Activated CD4-positive, CD25-positive, alpha-beta regulatory T cell treated with anti-CD3 and anti-CD28 coated beads, Interleukin-2, amount 50 U/mL, for 72 hours (primary cell): ENCODE results near the gene SLC40A1.

Source experiments
- DNase-seq: peaks from one replicate; pipeline ENCODE4 v3.0.0; 2021

Gene SLC40A1

GRCh38 chr2:189595417-189595816, 14.8 kb upstream of the SLC40A1 start:
- no peak for DNase-seq

- DNase-seq: no peak
These were observed 13.7 kb upstream of the SLC40A1 start for GRCh38 chr2:189594305-189594704.

- no peak for DNase-seq
These were observed 12.5 kb upstream of the SLC40A1 start for GRCh38 chr2:189593115-189593514.

DNA sequence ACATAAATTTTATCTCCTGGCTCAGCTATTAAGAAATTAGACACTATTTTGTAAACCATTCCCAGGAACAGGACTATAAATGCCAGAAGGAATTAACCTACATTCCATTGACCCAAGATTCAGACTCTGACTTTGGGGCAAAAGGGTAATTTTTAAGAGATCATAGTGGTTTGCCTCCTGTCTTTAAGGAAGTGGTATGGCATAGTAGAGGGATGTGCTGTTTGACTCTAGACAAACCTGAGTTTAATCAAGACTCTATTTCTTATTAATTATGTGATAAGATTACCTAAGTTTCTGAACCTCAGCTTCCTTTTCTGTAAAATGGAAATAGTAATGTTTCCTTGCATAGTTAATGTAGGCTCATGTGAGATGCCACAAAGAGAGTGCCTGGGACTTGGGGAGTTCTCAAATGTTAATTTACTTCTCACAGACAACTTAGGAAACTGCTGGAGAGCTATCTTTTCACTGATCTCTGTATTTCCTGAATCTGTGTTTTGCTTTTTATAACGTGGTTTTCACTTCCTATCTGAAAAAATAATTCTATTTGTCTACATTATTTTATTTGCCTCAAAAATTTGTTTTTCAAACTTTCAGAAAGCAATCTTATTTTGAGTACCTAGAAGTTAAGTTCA, 11.9 kb upstream of the SLC40A1 start:
- no peak for DNase-seq

GRCh38 chr2:189587780-189588179, 7.2 kb upstream of the SLC40A1 start:
- no peak for DNase-seq

- no peak for DNase-seq
These were observed 4.7 kb upstream of the SLC40A1 start for GRCh38 chr2:189585226-189585756.

DNA sequence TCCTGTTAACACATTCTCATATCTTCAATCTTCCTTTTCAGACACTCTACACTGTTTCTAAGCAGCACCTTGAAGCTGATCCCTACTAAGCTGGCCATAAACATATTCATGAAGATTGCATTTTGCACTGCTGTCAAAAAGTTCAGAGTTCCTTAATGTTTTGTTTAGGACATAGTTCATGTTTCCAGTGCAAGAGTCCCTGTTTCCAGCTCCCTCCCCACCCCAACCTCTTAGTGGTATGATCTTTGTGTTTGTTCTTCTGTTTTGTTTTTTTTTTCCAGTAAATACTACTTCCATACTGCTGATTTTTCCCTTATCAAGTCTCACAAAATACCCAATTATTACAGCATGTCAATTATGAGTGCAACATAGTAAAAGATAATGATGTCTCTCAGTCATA, 4.1 kb upstream of the SLC40A1 start:
- DNase-seq: no peak

GRCh38 chr2:189583227-189584198, 2.9 kb upstream of the SLC40A1 start:
- no peak for DNase-seq

- DNase-seq: no peak
These were observed 2.2 kb upstream of the SLC40A1 start for GRCh38 chr2:189582809-189583192.

- no peak for DNase-seq
These were observed 1.7 kb upstream of the SLC40A1 start for GRCh38 chr2:189582140-189582808.

- DNase-seq: no peak
These were observed 961 bp upstream of the SLC40A1 start for GRCh38 chr2:189581354-189582139.

DNA sequence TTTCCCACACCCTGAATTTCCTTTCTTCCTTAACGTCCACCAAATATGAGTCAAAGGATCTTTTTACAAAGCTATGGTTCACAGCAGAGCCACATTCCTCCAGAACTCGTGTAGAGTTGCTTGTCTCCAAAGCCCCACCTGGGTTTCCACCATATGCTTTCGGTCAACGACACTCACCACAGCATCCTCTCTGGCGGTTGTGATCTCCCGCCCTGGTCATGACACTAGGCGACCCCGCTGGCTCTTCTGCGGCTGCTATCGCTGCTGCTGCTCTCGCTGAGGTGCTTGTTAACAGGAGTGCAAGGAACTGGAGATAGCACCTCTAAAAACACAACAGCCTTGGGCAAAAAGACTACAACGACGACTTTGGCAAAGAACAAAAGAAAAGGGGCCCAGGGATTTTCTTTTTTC, 340 bp downstream of the SLC40A1 start:
- DNase-seq: peak; percentile 38

- no peak for DNase-seq
These were observed 900 bp downstream of the SLC40A1 start for GRCh38 chr2:189579585-189580186.

DNA sequence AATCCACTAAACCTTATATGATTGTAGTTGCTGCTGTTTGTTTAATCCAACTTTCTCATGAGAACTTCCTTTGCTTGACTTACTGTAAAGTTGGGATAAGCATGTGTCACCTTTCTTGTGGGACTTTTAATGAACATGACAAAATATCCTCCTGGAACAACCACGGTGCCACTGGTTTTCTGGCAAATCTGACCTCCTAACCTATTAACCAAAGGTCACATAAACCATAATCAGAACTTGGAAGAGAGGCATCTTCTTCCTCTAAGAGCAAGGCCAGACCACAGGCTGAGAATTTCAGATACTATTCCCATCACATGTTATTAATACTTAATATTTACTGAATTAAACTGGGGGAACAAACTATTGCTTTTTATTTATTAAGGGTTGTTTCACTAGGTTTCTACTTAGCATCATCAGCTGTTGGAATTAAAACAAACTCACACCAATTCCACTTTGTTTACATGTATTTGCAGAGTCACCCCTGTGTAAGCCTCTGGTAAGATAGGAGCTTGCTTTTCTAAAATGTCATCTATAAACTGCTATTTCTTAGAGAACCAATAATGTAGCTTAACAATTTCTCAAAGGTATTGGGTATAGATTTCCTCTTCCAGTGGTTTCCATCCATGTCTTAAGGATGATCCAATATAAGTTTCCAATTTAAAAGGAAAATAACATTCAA, 2.2 kb downstream of the SLC40A1 start:
- DNase-seq: no peak

DNA sequence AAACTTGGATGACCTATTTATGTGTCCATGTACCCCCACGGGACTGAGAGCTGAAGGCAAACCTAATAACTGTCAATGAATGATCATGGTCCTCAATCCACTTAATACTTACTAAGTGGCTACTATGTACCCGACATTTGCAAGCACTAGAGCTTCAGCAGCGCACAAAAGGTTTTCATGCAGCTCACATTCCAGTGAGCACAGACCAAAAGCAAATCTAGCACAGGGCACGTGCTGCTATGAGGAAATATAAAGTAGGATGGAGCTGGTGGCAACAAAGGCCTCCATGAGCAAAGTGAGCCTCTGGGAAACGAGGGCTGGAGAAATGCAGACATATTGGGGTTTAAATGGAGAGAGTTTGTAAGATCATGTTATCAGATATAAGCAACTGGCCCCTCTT, 3.5 kb downstream of the SLC40A1 start:
- DNase-seq: no peak

DNA sequence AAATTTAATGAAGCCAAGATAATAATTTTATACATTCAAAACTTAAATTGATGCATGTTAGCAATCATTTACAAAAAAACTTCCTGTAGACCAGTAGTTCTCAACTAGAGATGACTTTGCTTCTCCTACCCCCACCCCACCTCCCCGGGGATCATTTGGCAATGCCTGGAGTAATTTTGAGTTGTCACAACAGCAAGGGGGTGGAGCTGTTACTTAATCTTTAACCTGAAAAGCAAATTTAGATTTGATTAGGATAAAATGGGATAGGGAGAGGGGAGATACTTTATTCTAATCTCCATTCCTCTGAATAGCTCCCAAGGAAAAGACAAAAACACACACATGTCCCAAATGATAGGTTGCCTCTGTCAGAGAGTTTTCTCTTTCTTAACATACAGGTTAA, 4.2 kb downstream of the SLC40A1 start:
- no peak for DNase-seq

- DNase-seq: no peak
These were observed 5.7 kb downstream of the SLC40A1 start for GRCh38 chr2:189574793-189575475.

DNA sequence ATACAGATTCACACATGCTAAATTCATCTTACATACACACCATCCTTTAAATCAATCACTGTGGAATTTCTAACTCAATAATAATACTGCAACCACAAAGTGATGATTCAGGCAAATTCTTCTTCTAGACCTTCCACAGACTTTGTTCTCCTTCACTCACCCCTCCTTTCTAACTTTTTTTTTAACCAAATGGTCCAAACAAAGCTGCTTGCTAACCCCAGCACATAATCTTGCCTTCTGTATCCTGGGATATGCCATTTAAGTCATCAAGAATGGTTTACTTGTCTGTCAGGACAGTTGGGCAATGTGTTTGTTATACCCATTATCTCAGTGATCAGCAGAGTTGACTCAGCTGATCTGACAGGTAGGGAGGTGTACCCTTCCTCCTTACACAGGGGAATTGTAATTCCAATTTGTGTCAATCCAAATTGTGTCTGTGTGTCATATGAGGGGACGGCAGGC, 10.0 kb downstream of the SLC40A1 start:
- DNase-seq: no peak

DNA sequence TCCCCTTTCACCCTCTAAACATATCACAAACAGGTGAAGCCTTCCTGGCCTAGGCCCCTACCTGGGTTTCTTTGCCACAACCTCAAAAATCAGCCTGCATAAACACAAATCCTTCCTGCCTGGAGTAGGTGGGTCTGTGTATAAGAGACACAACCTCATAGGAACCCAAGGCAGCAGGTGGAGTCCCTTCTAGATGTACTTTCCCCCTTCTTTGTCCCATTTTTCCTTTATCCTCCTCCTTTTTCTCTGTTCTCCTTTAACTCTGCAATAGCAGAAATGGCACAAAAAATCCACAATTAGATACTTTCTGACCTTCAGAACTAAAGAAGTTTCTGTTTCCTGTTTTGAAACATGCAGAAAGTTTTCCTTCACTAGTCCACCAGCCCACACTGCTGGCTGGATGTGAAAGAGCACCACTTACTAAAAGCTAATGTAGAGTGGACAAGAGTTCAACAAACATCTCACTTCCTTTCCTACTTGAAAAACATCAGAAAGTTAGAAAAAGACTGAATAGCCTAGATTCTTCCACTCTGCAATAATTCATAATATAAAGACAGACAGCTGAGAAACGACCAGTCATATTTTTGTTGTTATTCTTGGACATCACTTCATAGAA, 11.2 kb downstream of the SLC40A1 start:
- DNase-seq: no peak

- no peak for DNase-seq
These were observed 14.5 kb downstream of the SLC40A1 start for GRCh38 chr2:189566046-189566445.
